H9 (cell line): Measurements from ENCODE around the gene C10orf71. TPM values are rescaled to one million over a fixed set of nuclear protein-coding genes. Genes with fewer than 3 reads are reported as not detected.

Source experiments
- DNase-seq: peaks from one replicate; pipeline ENCODE4 v3.0.0-alpha.2; 2017
- H2AFZ ChIP-seq: one replicate; pipeline ENCODE4 v1.6.1; 2013; ENCODE audit warnings: mild to moderate bottlenecking, low read length, control low read depth, moderate library complexity
- H2AK5ac ChIP-seq: 2 replicates; pipeline ENCODE4 v1.6.1; 2013; ENCODE audit warnings: low read length, control low read depth, mixed read lengths; ENCODE audit not compliant: insufficient read length
- H2BK120ac ChIP-seq: one replicate; pipeline ENCODE4 v1.6.1; 2013; ENCODE audit warnings: low read depth, mild to moderate bottlenecking, low read length, control low read depth, inconsistent platforms; ENCODE audit not compliant: poor library complexity, severe bottlenecking
- H2BK12ac ChIP-seq: 2 replicates; pipeline ENCODE4 v1.6.1; 2013; ENCODE audit warnings: low read length, control low read depth, mixed read lengths, low read depth; ENCODE audit not compliant: insufficient read length
- H2BK15ac ChIP-seq: 2 replicates; pipeline ENCODE4 v1.6.1; 2013; ENCODE audit warnings: low read depth, low read length, control low read depth
- H2BK20ac ChIP-seq: one replicate; pipeline ENCODE4 v1.6.1; 2013; ENCODE audit warnings: low read depth, mild to moderate bottlenecking, low read length, control low read depth, inconsistent platforms; ENCODE audit not compliant: poor library complexity, severe bottlenecking
- H2BK5ac ChIP-seq: 2 replicates; pipeline ENCODE4 v1.6.1; 2013; ENCODE audit warnings: low read length, control low read depth, mixed read lengths; ENCODE audit not compliant: insufficient read length
- H3K14ac ChIP-seq: 2 replicates; pipeline ENCODE4 v1.6.1; 2013; ENCODE audit warnings: low read length, control low read depth; ENCODE audit not compliant: insufficient read depth
- H3K18ac ChIP-seq: 2 replicates; pipeline ENCODE4 v1.6.1; 2013; ENCODE audit warnings: low read depth, mild to moderate bottlenecking, mixed read lengths, low read length, control low read depth; ENCODE audit not compliant: insufficient read length
- H3K23ac ChIP-seq: 2 replicates; pipeline ENCODE4 v1.6.1; 2013; ENCODE audit warnings: low read length, control low read depth, mixed read lengths, low read depth; ENCODE audit not compliant: insufficient read length
- H3K23me2 ChIP-seq: 2 replicates; pipeline ENCODE4 v1.6.1; 2013; ENCODE audit warnings: low read depth, mild to moderate bottlenecking, mixed read lengths, low read length, control low read depth; ENCODE audit not compliant: insufficient read length, poor library complexity, severe bottlenecking
- H3K27ac ChIP-seq: 2 replicates; pipeline ENCODE4 v1.5.1; 2013; ENCODE audit warnings: low read length, control low read depth, mixed read lengths, low read depth; ENCODE audit not compliant: insufficient read length
- H3K27me3 ChIP-seq: 2 replicates; pipeline ENCODE4 v1.6.1; 2013; ENCODE audit warnings: low read length, control low read depth, inconsistent platforms; ENCODE audit not compliant: insufficient read depth
- H3K4ac ChIP-seq: 2 replicates; pipeline ENCODE4 v1.6.1; 2013; ENCODE audit warnings: low read depth, mild to moderate bottlenecking, control low read depth, inconsistent platforms, low read length, moderate library complexity
- H3K4me1 ChIP-seq: 2 replicates; pipeline ENCODE4 v1.6.1; 2013; ENCODE audit warnings: low read length, control low read depth, inconsistent platforms; ENCODE audit not compliant: insufficient read depth
- H3K4me2 ChIP-seq: 2 replicates; pipeline ENCODE4 v1.6.1; 2013; ENCODE audit warnings: low read length, control low read depth, mixed read lengths; ENCODE audit not compliant: insufficient read length, insufficient read depth
- H3K56ac ChIP-seq: 2 replicates; pipeline ENCODE4 v1.6.1; 2013; ENCODE audit warnings: low read depth, mild to moderate bottlenecking, mixed read lengths, low read length, control low read depth; ENCODE audit not compliant: insufficient read length
- H3K79me1 ChIP-seq: 2 replicates; pipeline ENCODE4 v1.6.1; 2013; ENCODE audit warnings: low read depth, mild to moderate bottlenecking, moderate library complexity, low read length, control low read depth, inconsistent platforms; ENCODE audit not compliant: insufficient read depth, poor library complexity, severe bottlenecking
- H3K79me2 ChIP-seq: 2 replicates; pipeline ENCODE4 v1.6.1; 2013; ENCODE audit warnings: low read length, control low read depth, inconsistent platforms; ENCODE audit not compliant: insufficient read depth
- H3K9ac ChIP-seq: 2 replicates; pipeline ENCODE4 v1.6.1; 2013; ENCODE audit warnings: low read length, control low read depth, mixed read lengths; ENCODE audit not compliant: insufficient read length; ENCODE audit errors: extremely low read depth
- H3K9me3 ChIP-seq: one replicate; pipeline ENCODE4 v1.6.1; 2013; ENCODE audit warnings: low read depth, low read length, inconsistent platforms; ENCODE audit not compliant: control insufficient read depth
- H3T11ph ChIP-seq: one replicate; pipeline ENCODE4 v1.6.1; 2013; ENCODE audit warnings: mild to moderate bottlenecking, low read length, control low read depth, inconsistent platforms
- H4K20me1 ChIP-seq: one replicate; pipeline ENCODE4 v1.6.1; 2013; ENCODE audit not compliant: control insufficient read depth, insufficient read length, insufficient read depth
- H4K5ac ChIP-seq: 2 replicates; pipeline ENCODE4 v1.6.1; 2013; ENCODE audit warnings: low read depth, mild to moderate bottlenecking, mixed read lengths, low read length, control low read depth; ENCODE audit not compliant: insufficient read length
- H4K8ac ChIP-seq: replicated peaks from 2 replicates; pipeline ENCODE4 v1.6.1; 2013; ENCODE audit warnings: low read length, control low read depth, mixed read lengths, low read depth; ENCODE audit not compliant: insufficient read length
- H4K91ac ChIP-seq: 2 replicates; pipeline ENCODE4 v1.6.1; 2013; ENCODE audit warnings: low read depth, mild to moderate bottlenecking, moderate library complexity, mixed read lengths, low read length, control low read depth; ENCODE audit not compliant: insufficient read length
- H3K27ac Mint-ChIP-seq, 3 experiments: 2 replicates in 2 of 3; 3 replicates in 1 of 3; pipeline ENCODE4 v1.8.0; 2020 to 2021; ENCODE audit warnings: mixed read lengths in 3 of 3, mild to moderate bottlenecking in 1 of 3, moderate library complexity in 1 of 3
- H3K27me3 Mint-ChIP-seq: 2 replicates; pipeline ENCODE4 v1.8.0; 2021; ENCODE audit warnings: low read depth, mild to moderate bottlenecking, moderate library complexity, mixed read lengths
- H3K36me3 Mint-ChIP-seq, 3 experiments: 2 replicates in 2 of 3; 3 replicates in 1 of 3; pipeline ENCODE4 v1.8.0; 2020 to 2021; ENCODE audit warnings: low read depth in 3 of 3, mixed read lengths in 3 of 3; ENCODE audit not compliant: insufficient read depth in 1 of 3
- H3K4me1 Mint-ChIP-seq, 2 experiments: 2 replicates each; pipeline ENCODE4 v1.8.0; 2020; ENCODE audit warnings: mixed read lengths in 2 of 2
- H3K4me3 Mint-ChIP-seq, 2 experiments: 2 replicates in 1 of 2; 3 replicates in 1 of 2; pipeline ENCODE4 v1.8.0; 2020 to 2021; ENCODE audit warnings: mild to moderate bottlenecking in 2 of 2, mixed read lengths in 2 of 2, moderate library complexity in 1 of 2
- H3K9me3 Mint-ChIP-seq, 2 experiments: 2 replicates in 1 of 2; 3 replicates in 1 of 2; pipeline ENCODE4 v1.8.0; 2020; ENCODE audit warnings: mild to moderate bottlenecking in 2 of 2, mixed read lengths in 2 of 2, moderate library complexity in 1 of 2
- CTCF ChIP-seq: fragments of 200-600 bp; sonication (generic); conservative IDR thresholded peaks from 3 replicates; pipeline ENCODE4 v1.8.0; 2021; ENCODE audit warnings: antibody characterized with exemption, mild to moderate bottlenecking
- WGBS: extraction: QIAGEN DNeasy Blood & Tissue Kit; methylation state at CpG from one replicate; pipeline ENCODE4 v1.1.7; 2013; ENCODE audit warnings: missing lambda C conversion rate, low lambda C conversion rate, mixed read lengths; ENCODE audit not compliant: insufficient read length; ENCODE audit errors: extremely low coverage; 5-methylcytosine and 5-hydroxymethylcytosine counted together
- total RNA-seq: library from RNA; stranded (reverse); gene quantifications from 2 replicates; pipeline ENCODE4 v1.2.1, GENCODE V29; 2021

The C10orf71 gene
- total RNA-seq, 1 experiment from 2014 or later: not detected

GRCh38 chr10:49273626-49274025 lies 25.3 kb upstream of the C10orf71 start:
- no peak overlapping the region for H4K5ac ChIP-seq
- no peaks in the 10 kb centered on the region for H3K79me1 ChIP-seq
- no peak overlapping the region for H3K23ac ChIP-seq
- no peaks in the 10 kb centered on the region for H3K27me3 ChIP-seq
- DNase-seq: no peak
- H3K14ac ChIP-seq: no peak overlapping the region
- H3K9me3 ChIP-seq: no peaks in the 10 kb centered on the region
- H3K23me2 ChIP-seq: no peaks in the 10 kb centered on the region
- H2AK5ac ChIP-seq: no peak overlapping the region
- no peak overlapping the region for H3K4me2 ChIP-seq
- H2BK20ac ChIP-seq: no peak overlapping the region
- Mint-ChIP-seq H3K27me3 (peaks cover 12% of the 10 kb centered on the region), H3K9me3 (no peaks in the 10 kb centered on the region; a peak in 1 of 5 replicates), H3K4me3 (no peak overlapping the region), H3K36me3 (no peaks in the 10 kb centered on the region; a peak in 1 of 7 replicates), H3K27ac (no peak overlapping the region), H3K4me1 (peaks cover 0 to 3% of the 10 kb centered on the region in 2 experiments; a peak in 1 of 4 replicates)
- no peak overlapping the region for H3K9ac ChIP-seq
- H3K56ac ChIP-seq: no peak overlapping the region
- H2BK120ac ChIP-seq: no peak overlapping the region
- no peak overlapping the region for H4K8ac ChIP-seq
- H2BK5ac ChIP-seq: no peak overlapping the region
- H3K79me2 ChIP-seq: no peaks in the 10 kb centered on the region
- H3K4ac ChIP-seq: no peak overlapping the region
- H3T11ph ChIP-seq: no peak overlapping the region
- no peak overlapping the region for H3K18ac ChIP-seq
- H2BK12ac ChIP-seq: no peak overlapping the region
- no peak overlapping the region for H2BK15ac ChIP-seq
- no CpG with 5 or more reads among the region's 8 CpGs for WGBS
- H4K91ac ChIP-seq: no peak overlapping the region
- no peak overlapping the region for H3K27ac ChIP-seq
- no peaks in the 10 kb centered on the region for H4K20me1 ChIP-seq
- H3K4me1 ChIP-seq: no peaks in the 10 kb centered on the region
- TF ChIP-seq CTCF: no peak
- no peak overlapping the region for H2AFZ ChIP-seq
